ENCODE results near the gene NECTIN3.

DNA sequence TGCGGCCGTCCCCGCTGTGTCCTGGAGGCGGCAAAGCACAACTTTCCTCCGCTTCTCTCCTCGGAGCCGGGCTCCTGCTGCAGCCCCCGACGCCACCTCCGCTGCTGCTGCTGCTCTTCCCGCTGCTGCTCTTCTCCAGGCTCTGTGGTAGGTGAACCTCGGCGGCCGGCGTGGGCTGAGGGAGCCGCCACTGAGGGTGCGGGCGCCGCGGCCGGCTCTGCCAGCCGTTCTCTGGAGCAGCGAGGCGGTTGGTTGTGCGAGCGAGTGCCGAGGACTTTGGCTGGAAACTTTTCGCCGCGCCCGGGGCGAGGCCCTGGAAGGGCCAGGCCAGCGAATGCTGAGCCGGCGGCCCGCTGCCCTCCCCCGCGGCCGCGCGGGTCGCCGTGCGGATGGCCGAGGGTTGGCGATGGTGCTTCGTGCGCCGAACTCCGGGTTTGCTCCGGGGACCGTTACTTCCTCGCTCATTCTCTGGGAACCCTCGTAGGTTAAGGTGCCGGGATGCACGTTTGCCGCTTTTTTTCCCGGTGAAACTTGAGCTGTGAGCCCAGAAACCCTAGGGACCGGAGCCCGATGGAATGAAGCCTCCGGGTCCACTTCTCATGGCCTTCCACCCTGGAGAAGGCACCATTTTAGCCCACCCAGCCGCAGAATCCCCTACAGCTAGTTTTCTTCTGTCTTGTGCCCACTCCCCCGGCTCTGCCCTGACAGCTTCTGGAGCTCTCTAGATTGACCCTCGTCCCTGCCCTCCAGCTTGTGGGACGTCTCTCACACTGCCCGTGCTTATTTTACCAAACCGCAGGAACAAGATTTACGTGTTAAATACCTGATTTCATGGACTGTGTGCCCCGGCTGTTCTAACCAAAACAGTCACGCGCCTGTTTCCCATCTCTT lies 660 bp downstream of the NECTIN3 start:
- TF ChIP-seq, protein P1, sequence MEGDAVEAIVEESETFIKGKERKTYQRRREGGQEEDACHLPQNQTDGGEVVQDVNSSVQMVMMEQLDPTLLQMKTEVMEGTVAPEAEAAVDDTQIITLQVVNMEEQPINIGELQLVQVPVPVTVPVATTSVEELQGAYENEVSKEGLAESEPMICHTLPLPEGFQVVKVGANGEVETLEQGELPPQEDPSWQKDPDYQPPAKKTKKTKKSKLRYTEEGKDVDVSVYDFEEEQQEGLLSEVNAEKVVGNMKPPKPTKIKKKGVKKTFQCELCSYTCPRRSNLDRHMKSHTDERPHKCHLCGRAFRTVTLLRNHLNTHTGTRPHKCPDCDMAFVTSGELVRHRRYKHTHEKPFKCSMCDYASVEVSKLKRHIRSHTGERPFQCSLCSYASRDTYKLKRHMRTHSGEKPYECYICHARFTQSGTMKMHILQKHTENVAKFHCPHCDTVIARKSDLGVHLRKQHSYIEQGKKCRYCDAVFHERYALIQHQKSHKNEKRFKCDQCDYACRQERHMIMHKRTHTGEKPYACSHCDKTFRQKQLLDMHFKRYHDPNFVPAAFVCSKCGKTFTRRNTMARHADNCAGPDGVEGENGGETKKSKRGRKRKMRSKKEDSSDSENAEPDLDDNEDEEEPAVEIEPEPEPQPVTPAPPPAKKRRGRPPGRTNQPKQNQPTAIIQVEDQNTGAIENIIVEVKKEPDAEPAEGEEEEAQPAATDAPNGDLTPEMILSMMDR (IDR thresholded peaks at IDR 0.05): no peak
- TF ChIP-seq POLR2A (IDR thresholded peaks at IDR 0.05): no peak
